Ascending aorta (tissue), 2 donors: ENCODE measurements around the gene DAGLB. TPM values are rescaled to one million over a fixed set of nuclear protein-coding genes. Genes with fewer than 3 reads are reported as not detected.

Experiments used
- DNase-seq, 2 donors: peaks; one replicate each; pipeline ENCODE4 v3.0.0-alpha.2; 2019; ENCODE audit warnings: low spot score in 2 of 2
- H3K27ac ChIP-seq, 2 donors: fragments of 200-600 bp; sonication (generic); one replicate each; pipeline ENCODE4 v1.5.1; 2016 to 2017; ENCODE audit warnings: mild to moderate bottlenecking in 1 of 2
- H3K27me3 ChIP-seq: fragments of 200-600 bp; sonication (generic); one replicate; pipeline ENCODE4 v1.5.1; 2017
- H3K36me3 ChIP-seq, 2 donors: fragments of 200-600 bp; sonication (generic); one replicate each; pipeline ENCODE4 v1.5.1; 2016
- H3K4me1 ChIP-seq, 2 donors: fragments of 200-600 bp; sonication (generic); one replicate each; pipeline ENCODE4 v1.5.1; 2016 to 2017; ENCODE audit warnings: mild to moderate bottlenecking in 1 of 2
- H3K4me3 ChIP-seq, 2 donors: fragments of 200-600 bp; sonication (generic); one replicate each; pipeline ENCODE4 v1.5.1; 2016 to 2017; ENCODE audit warnings: mild to moderate bottlenecking in 1 of 2
- H3K9me3 ChIP-seq, 2 donors: fragments of 200-600 bp; sonication (generic); one replicate each; pipeline ENCODE4 v1.5.1; 2016
- intact Hi-C: fragments of 100-400 bp; cut with DNase I; formaldehyde crosslinking; loops from one replicate; pipeline ENCODE4 v1.15.1; 2023
- total RNA-seq: library from RNA; depleted of rRNA; stranded (reverse); fragments of >200 nt; gene quantifications from one replicate; pipeline ENCODE4 v1.1.0, GENCODE V29; 2016
- TF ChIP-seq, protein P1 (sequence below), 3 experiments: fragments of 200-600 bp in 2 of 3; fragments of 450-650 bp in 1 of 3; sonication (generic) in 2 of 3; IDR thresholded peaks; one replicate each; pipeline ENCODE4 v1.5.1; 2016 to 2019; ENCODE audit warnings: antibody characterized with exemption in 3 of 3, mild to moderate bottlenecking in 1 of 3, moderate library complexity in 1 of 3

Gene DAGLB
- total RNA-seq, 1 donor from 2014 or later = 5.2 TPM

DNA sequence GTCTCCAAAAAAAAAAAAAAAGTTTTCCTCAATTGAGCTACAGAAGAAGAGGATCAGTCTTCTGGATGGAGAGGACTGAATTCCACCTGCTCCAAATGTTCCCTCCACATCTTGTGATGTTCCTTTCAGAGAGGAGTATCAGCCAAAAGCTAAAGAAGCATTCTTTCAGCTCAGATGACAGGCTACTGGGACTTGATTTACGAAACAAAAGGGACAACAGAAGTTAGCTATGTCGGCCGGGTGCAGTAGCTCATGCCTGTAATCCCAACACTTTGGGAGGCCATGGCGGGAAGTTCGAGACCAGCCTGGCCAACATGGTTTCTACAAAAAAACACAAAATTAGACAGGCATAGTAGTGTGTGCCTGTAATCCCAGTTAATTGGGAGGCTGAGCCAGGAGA, 7.4 kb downstream of the DAGLB start:
- peaks cover 0 to 2% of the 10 kb centered on the region in 2 donors for H3K4me1 ChIP-seq
- no peak overlapping the region for H3K27ac ChIP-seq
- TF ChIP-seq, protein P1, sequence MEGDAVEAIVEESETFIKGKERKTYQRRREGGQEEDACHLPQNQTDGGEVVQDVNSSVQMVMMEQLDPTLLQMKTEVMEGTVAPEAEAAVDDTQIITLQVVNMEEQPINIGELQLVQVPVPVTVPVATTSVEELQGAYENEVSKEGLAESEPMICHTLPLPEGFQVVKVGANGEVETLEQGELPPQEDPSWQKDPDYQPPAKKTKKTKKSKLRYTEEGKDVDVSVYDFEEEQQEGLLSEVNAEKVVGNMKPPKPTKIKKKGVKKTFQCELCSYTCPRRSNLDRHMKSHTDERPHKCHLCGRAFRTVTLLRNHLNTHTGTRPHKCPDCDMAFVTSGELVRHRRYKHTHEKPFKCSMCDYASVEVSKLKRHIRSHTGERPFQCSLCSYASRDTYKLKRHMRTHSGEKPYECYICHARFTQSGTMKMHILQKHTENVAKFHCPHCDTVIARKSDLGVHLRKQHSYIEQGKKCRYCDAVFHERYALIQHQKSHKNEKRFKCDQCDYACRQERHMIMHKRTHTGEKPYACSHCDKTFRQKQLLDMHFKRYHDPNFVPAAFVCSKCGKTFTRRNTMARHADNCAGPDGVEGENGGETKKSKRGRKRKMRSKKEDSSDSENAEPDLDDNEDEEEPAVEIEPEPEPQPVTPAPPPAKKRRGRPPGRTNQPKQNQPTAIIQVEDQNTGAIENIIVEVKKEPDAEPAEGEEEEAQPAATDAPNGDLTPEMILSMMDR (IDR thresholded peaks at IDR 0.05) = no peak
- DNase-seq = no peak
- intact Hi-C loops = loop anchor here (10.0 kb wide), 1 partner anchor 276 kb away; no protein-coding TSS in a partner anchor
- H3K27me3 ChIP-seq = no peaks in the 10 kb centered on the region
- H3K4me3 ChIP-seq = no peak overlapping the region
- peaks cover 4 to 15% of the 10 kb centered on the region in 2 donors for H3K36me3 ChIP-seq
- H3K9me3 ChIP-seq = no peaks in the 10 kb centered on the region

DNA sequence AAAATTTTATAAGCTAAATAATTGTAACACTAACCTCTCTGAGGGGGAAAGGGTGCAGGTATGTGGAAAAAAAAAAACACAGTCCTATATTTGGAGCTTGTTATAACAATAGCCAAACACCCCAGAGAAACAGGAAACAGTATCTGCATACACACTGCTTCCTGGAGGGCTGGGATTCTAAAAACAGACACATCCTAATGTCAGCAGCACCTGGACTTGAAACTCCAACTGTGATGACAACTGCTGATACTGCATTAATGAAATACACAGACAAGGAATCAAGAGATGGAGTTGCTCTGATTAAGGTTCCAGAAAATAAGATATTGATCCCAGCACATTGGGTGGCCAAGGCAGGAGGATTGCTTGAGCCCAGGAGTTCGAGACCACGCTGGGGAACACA, 9.3 kb downstream of the DAGLB start:
- DNase-seq = no peak
- peaks cover 2% of the 10 kb centered on the region in 2 donors for H3K36me3 ChIP-seq
- no peaks in the 10 kb centered on the region for H3K9me3 ChIP-seq
- H3K27me3 ChIP-seq = no peaks in the 10 kb centered on the region
- peaks cover 0 to 4% of the 10 kb centered on the region in 2 donors for H3K4me1 ChIP-seq
- no peak overlapping the region for H3K27ac ChIP-seq
- H3K4me3 ChIP-seq = no peak overlapping the region
- TF ChIP-seq, protein P1 (IDR thresholded peaks at IDR 0.05) = no peak
- intact Hi-C loops = no loop called here

DNA sequence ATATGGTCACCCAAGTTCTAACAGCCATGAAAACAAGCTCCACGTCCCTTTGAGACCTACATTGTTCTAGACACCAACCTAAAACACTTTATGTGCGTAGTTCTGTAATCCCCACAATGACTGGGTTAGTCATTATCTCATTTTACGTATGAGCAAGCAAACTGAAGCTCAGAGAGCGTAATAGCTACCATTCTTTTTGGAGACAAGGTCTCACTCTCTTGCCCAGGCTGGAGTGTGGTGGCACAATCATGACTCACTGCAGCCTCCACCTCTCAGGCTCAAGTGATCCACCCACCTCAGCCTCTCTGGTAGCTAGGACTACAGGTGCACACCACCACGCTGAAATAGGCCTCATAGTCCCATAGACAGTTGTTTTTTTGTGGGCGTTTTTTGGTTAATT, 10.5 kb downstream of the DAGLB start:
- no peak for DNase-seq
- no peak overlapping the region for H3K4me3 ChIP-seq
- intact Hi-C loops = no loop called here
- H3K4me1 ChIP-seq = peaks cover 0 to 4% of the 10 kb centered on the region in 2 donors
- H3K9me3 ChIP-seq = no peaks in the 10 kb centered on the region
- no peak overlapping the region for H3K27ac ChIP-seq
- no peaks in the 10 kb centered on the region for H3K27me3 ChIP-seq
- TF ChIP-seq, protein P1 (IDR thresholded peaks at IDR 0.05) = no peak
- peaks cover 0 to 2% of the 10 kb centered on the region in 2 donors for H3K36me3 ChIP-seq

DNA sequence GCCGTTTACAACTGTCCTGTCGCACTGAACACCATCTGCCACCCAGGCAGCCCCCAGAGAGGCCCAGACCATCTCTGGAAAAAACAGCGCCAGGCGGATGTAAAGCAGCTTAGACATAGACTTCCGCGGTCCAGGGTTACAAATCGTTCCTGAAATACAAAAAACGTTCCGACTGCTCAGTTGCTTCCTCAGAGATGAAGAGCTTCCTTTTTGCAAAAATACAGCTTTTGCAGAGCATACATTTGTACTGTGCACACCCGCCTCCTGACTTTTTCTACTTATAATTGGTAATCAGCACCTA, 11.4 kb downstream of the DAGLB start:
- H3K36me3 ChIP-seq = peaks cover 7 to 9% of the 10 kb centered on the region in 2 donors
- H3K4me3 ChIP-seq = no peak overlapping the region
- TF ChIP-seq, protein P1 (IDR thresholded peaks at IDR 0.05) = no peak
- no peaks in the 10 kb centered on the region for H3K27me3 ChIP-seq
- intact Hi-C loops = no loop called here
- peaks cover 0 to 4% of the 10 kb centered on the region in 2 donors for H3K4me1 ChIP-seq
- no peak overlapping the region for H3K27ac ChIP-seq
- no peaks in the 10 kb centered on the region for H3K9me3 ChIP-seq
- no peak for DNase-seq

DNA sequence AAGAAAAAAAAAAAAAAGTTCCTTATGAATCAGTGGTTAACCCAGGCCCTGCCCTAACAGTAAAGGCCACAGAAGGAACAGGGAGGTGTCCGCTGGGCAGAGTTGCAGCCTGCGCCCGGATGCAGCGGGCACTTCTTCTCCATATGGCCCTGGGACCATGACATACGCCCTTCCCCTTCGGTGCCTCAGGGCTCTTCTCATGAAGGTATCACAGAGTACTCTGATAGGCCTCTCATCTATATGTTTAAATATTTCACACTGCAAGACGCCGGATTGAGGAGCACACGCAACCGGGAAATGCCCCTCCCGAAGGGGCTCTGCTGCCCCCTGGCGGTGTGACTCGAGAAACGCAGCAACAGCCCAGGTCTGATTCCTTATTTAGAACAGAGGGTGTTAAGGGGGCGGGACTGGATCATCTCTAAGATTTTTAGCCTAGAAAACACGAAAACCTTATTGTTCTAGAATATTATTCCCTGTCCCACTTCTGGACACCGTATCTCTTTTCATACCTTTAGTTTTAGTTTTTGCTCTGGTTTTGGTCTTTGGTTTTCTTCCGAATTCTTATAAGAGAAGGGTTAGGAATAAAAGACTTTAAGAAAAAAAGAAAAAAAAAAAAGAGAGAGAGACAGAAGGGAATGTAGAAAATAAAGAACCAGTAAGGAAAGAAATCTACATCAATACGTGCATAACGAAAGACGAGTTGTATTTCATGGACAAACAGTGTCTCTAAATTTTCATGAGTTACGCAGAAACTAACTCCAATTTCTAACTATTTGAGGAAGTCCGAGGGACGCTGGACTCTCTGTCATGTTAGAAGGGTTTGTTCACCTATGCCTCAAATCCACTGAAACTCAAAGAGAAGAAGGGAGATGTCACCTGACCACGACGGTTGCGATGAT, 12.0 kb downstream of the DAGLB start:
- TF ChIP-seq, protein P1 (IDR thresholded peaks at IDR 0.05) = peak; percentile 79 to 97 (median 96)
- Histone ChIP-seq H3K36me3 (peaks cover 10 to 11% of the 10 kb centered on the region in 2 donors), H3K9me3 (no peaks in the 10 kb centered on the region), H3K4me3 (peak overlapping the region in 1 of 2 donors; percentile 39), H3K27ac (peak overlapping the region in 1 of 2 donors; percentile 13), H3K4me1 (peaks cover 0 to 4% of the 10 kb centered on the region in 2 donors), H3K27me3 (no peaks in the 10 kb centered on the region)
- intact Hi-C loops = loop anchor here (2.0 kb wide), 1 partner anchor 439 kb away; no protein-coding TSS in a partner anchor
- peak in 1 of 2 donors; percentile 88 for DNase-seq
